T-cell (primary cell): ENCODE data around the gene PLD4. TPM values are rescaled to one million over a fixed set of nuclear protein-coding genes. Genes with fewer than 3 reads are reported as not detected.
A peak's percentile ranks its signal among the peaks of the same experiment; 100 is the strongest.

Source experiments
- ATAC-seq, 4 experiments: fragments of 200-7000 bp in 3 of 4; fragments of 150-1000 bp in 1 of 4; cut with Tn5 transposase; replicated peaks in 1 of 4; 1 replicate in 3 of 4; 2 replicates in 1 of 4; pipeline ENCODE4 v1.10.0; 2021; ENCODE audit warnings: moderate library complexity in 3 of 4, mild to moderate bottlenecking in 2 of 4, moderate number of reproducible peaks in 1 of 4
- CTCF ChIA-PET, 2 donors: fragments of 300-600 bp; sonication (Branson Sonifier 250); formaldehyde crosslinking; loops; one replicate each; lab custom pipeline; 2022; ENCODE audit warnings: antibody characterized with exemption in 2 of 2; lab: Charles Lee
- POLR2A ChIA-PET, 2 donors: fragments of 300-600 bp; sonication (Branson Sonifier 250); formaldehyde crosslinking; loops; one replicate each; lab custom pipeline; 2022; ENCODE audit warnings: antibody characterized with exemption in 2 of 2; lab: Charles Lee
- DNase-seq, 35 experiments: peaks; one replicate each; pipeline versions ENCODE4 v3.0.0 to v3.0.0-alpha.2; 2013 to 2023
- H3K27ac ChIP-seq: one replicate; pipeline ENCODE4 v1.5.1; 2013; ENCODE audit warnings: low read length
- H3K27me3 ChIP-seq, 2 experiments: replicated peaks in 1 of 2; 1 replicate in 1 of 2; 2 replicates in 1 of 2; pipeline versions ENCODE4 v1.6.1 to v1.7.0; 2013; ENCODE audit warnings: low read length in 1 of 2, mixed read lengths in 1 of 2; ENCODE audit not compliant: control insufficient read depth in 2 of 2, insufficient read depth in 2 of 2; ENCODE audit errors: extremely low read depth in 1 of 2
- H3K36me3 ChIP-seq, 2 donors: 1 replicate in 1 of 2; 2 replicates in 1 of 2; pipeline versions ENCODE4 v1.6.1 to v1.7.0; 2013; ENCODE audit warnings: low read length in 1 of 2; ENCODE audit not compliant: control insufficient read depth in 2 of 2, insufficient read depth in 1 of 2; ENCODE audit errors: extremely low read depth in 1 of 2
- H3K4me1 ChIP-seq, 2 experiments: 1 replicate in 1 of 2; 2 replicates in 1 of 2; pipeline versions ENCODE4 v1.6.1 to v1.7.0; 2013; ENCODE audit warnings: low read length in 2 of 2, mixed read lengths in 1 of 2; ENCODE audit not compliant: insufficient read depth in 2 of 2, control insufficient read depth in 1 of 2; ENCODE audit errors: extremely low read depth in 1 of 2
- H3K4me3 ChIP-seq, 2 donors: 1 replicate in 1 of 2; 2 replicates in 1 of 2; pipeline versions ENCODE4 v1.5.1 to v1.7.0; 2013; ENCODE audit warnings: mild to moderate bottlenecking in 2 of 2, low read length in 1 of 2, moderate library complexity in 1 of 2; ENCODE audit not compliant: control insufficient read depth in 1 of 2; ENCODE audit errors: extremely low read depth in 1 of 2
- H3K9me3 ChIP-seq: 2 replicates; pipeline ENCODE4 v1.7.0; 2013
- H3K27ac Mint-ChIP-seq, 2 donors: one replicate each; pipeline ENCODE4 v1.8.0; 2020 to 2021; ENCODE audit warnings: mild to moderate bottlenecking in 2 of 2, mixed read lengths in 2 of 2
- H3K27me3 Mint-ChIP-seq, 2 donors: one replicate each; pipeline ENCODE4 v1.8.0; 2021 to 2022; ENCODE audit warnings: mixed read lengths in 2 of 2
- H3K36me3 Mint-ChIP-seq: one replicate; pipeline ENCODE4 v1.8.0; 2021; ENCODE audit warnings: mixed read lengths
- H3K4me1 Mint-ChIP-seq, 3 donors: one replicate each; pipeline ENCODE4 v1.8.0; 2020 to 2022; ENCODE audit warnings: mixed read lengths in 3 of 3, mild to moderate bottlenecking in 1 of 3
- H3K4me3 Mint-ChIP-seq, 3 donors: one replicate each; pipeline ENCODE4 v1.8.0; 2020 to 2022; ENCODE audit warnings: mild to moderate bottlenecking in 3 of 3, mixed read lengths in 3 of 3, moderate library complexity in 3 of 3
- H3K9me3 Mint-ChIP-seq, 3 donors: one replicate each; pipeline ENCODE4 v1.8.0; 2020 to 2022; ENCODE audit warnings: mixed read lengths in 3 of 3
- WGBS: methylation state at CpG from one replicate; pipeline ENCODE4 v1.1.5; 2013; ENCODE audit warnings: missing lambda C conversion rate; ENCODE audit not compliant: insufficient coverage; 5-methylcytosine and 5-hydroxymethylcytosine counted together
- total RNA-seq, 35 experiments: library from RNA in 6 of 35; stranded (reverse) in 6 of 35; fragments of 120-200 nt in 1 of 35; gene quantifications; one replicate each; pipeline versions ENCODE4 v1.2.1 to v1.2.4 and lab custom pipeline; 2013 to 2026

PLD4 gene
- total RNA-seq, 5 donors from 2014 or later (not counting 1 experiment from before 2014, with no cell fraction given), result 0.65 to 4.9 (median 3.9) TPM

- 86% methylated on average over 13 of the region's 13 CpGs for WGBS
- H3K4me3 Mint-ChIP-seq, result no peak overlapping the region
- no peak for DNase-seq
- Histone ChIP-seq H3K9me3 (no peaks in the 10 kb centered on the region), H3K27ac (no peak overlapping the region), H3K4me3 (no peak overlapping the region), H3K36me3 (no peaks in the 10 kb centered on the region), H3K4me1 (peaks cover 0 to 30% of the 10 kb centered on the region in 2 experiments), H3K27me3 (peaks cover 0 to 72% of the 10 kb centered on the region in 2 experiments)
- no peaks in the 10 kb centered on the region for H3K36me3 Mint-ChIP-seq
- H3K9me3 Mint-ChIP-seq, result no peaks in the 10 kb centered on the region
- POLR2A ChIA-PET, result no interaction called here
- no peak for ATAC-seq
- peaks cover 10 to 16% (median 13%) of the 10 kb centered on the region in 3 donors for H3K4me1 Mint-ChIP-seq
- no peak overlapping the region for H3K27ac Mint-ChIP-seq
- CTCF ChIA-PET, result interaction anchor here (0.5 to 3.6 kb wide), 5 partner anchors 31 to 72 kb away, joined by 3 to 24 read pairs (median 6); partner anchors contain the start of gene CDCA4 (in 1 of the 2)
- peaks cover 17 to 23% of the 10 kb centered on the region in 2 donors for H3K27me3 Mint-ChIP-seq
Observed at GRCh38 chr14:104974146-104974541, 49.5 kb downstream of the PLD4 start.

DNA sequence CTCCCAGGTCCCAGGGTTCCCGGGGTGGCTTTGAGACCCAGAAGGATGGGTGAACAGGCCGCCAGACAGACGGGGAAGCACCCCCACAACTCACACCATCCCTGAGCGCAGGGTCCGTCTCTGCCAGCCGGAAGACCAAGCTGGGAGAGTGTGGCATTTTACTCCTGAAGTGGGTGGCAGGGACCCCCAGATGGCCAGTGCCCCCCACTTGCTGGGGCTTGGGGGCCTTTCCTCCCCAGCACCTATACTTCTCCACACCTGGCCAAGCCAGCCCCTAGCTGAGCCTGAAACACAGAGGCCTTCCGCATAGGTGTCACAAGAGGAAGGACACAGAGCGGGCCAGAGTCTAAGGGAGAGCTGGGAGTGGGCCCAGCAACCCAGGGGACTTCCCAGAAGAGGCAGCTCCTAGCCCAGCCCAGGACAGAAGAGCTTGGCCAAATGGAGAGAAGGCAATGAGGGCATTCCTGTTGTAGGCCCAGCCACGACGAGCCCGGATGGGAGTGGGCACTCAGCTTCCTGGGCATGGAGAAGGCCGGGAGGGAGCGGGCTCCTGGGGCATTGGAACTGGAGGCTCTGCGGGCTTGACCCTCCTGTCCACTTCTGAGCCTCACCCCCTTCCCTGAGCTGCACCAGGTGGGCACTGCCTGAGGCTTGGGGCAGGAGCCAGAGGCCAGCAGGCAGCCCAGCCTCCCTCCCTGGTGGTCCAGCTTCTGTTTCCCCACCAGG, 50.1 kb downstream of the PLD4 start:
- 91% methylated on average over 8 of the region's 14 CpGs for WGBS

DNA sequence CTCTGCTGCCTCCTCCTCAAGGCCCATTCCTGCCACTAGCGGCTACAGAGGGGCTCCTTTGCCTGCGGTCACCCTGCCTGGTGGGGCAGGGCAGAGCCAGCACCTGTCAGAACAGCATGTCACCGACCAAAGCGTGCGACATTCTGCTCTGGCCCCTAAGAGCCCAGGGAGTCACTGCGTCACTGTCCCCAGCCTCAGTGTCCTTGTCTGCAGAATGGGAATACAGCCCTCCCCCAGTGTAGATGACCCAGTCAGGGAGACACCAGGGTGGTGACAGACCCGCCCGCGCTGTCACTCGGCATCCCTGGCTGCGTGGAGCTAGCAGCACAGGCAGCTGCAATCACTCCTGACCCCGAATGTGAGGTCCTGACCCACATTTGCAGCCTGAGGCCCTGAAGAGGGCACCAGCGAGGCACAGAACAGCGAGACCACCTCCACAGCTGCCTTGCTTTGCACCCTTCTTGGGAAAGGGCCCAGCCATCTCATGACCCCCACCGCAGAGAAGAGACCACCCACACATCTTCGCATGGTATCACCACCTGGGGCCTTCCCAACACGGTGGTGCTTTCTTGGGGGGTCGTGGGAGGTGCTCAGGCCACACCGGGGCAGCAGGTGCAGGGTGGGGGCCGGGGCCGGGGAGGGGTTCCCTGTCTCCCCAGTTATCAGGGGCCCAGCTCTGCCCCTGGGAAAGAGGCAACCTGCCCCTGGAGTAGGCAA, 51.0 kb downstream of the PLD4 start:
- Mint-ChIP-seq H3K4me1 (peaks cover 10 to 16% (median 13%) of the 10 kb centered on the region in 3 donors), H3K36me3 (no peaks in the 10 kb centered on the region), H3K27ac (peak overlapping the region in 1 of 2 donors; percentile 89), H3K4me3 (peak overlapping the region in 1 of 3 donors; percentile 70), H3K9me3 (no peaks in the 10 kb centered on the region), H3K27me3 (peaks cover 14 to 20% of the 10 kb centered on the region in 2 donors)
- WGBS, result 43% methylated on average over 17 of the region's 21 CpGs
- peaks cover 0 to 66% of the 10 kb centered on the region in 2 experiments for H3K27me3 ChIP-seq
- peaks cover 0 to 30% of the 10 kb centered on the region in 2 experiments for H3K4me1 ChIP-seq
- no peak overlapping the region for H3K27ac ChIP-seq
- ChIA-PET CTCF (interaction anchor here (0.6 to 3.6 kb wide), 4 partner anchors 9 to 110 kb away, joined by 3 to 24 read pairs (median 6); no protein-coding TSS in a partner anchor), POLR2A (no interaction called here)
- DNase-seq (peak in 3 of 35 experiments; percentile 8 to 37 (median 19)), ATAC-seq (peak in 3 of 4 experiments; percentile 4 to 25 (median 15))
- H3K36me3 ChIP-seq, result no peaks in the 10 kb centered on the region
- no peak overlapping the region for H3K4me3 ChIP-seq
- H3K9me3 ChIP-seq, result no peaks in the 10 kb centered on the region

More for the DNA sequence above, 50.1 kb downstream of the PLD4 start:
- no peak for ATAC-seq
- no peak overlapping the region for H3K27ac ChIP-seq
- Mint-ChIP-seq H3K4me1 (peaks cover 10 to 16% (median 13%) of the 10 kb centered on the region in 3 donors), H3K9me3 (no peaks in the 10 kb centered on the region), H3K36me3 (no peaks in the 10 kb centered on the region), H3K27ac (no peak overlapping the region), H3K4me3 (no peak overlapping the region), H3K27me3 (peaks cover 14 to 20% of the 10 kb centered on the region in 2 donors)
- no peak for DNase-seq
- H3K4me3 ChIP-seq, result no peak overlapping the region
- H3K9me3 ChIP-seq, result no peaks in the 10 kb centered on the region
- CTCF ChIA-PET, result interaction anchor here (0.6 to 3.6 kb wide), 5 partner anchors 46 to 111 kb away, joined by 4 to 24 read pairs (median 6); partner anchors contain the start of gene CDCA4 (in 1 of the 2)
- H3K36me3 ChIP-seq, result no peaks in the 10 kb centered on the region
- peaks cover 0 to 30% of the 10 kb centered on the region in 2 experiments for H3K4me1 ChIP-seq
- peaks cover 0 to 72% of the 10 kb centered on the region in 2 experiments for H3K27me3 ChIP-seq
- POLR2A ChIA-PET, result no interaction called here

DNA sequence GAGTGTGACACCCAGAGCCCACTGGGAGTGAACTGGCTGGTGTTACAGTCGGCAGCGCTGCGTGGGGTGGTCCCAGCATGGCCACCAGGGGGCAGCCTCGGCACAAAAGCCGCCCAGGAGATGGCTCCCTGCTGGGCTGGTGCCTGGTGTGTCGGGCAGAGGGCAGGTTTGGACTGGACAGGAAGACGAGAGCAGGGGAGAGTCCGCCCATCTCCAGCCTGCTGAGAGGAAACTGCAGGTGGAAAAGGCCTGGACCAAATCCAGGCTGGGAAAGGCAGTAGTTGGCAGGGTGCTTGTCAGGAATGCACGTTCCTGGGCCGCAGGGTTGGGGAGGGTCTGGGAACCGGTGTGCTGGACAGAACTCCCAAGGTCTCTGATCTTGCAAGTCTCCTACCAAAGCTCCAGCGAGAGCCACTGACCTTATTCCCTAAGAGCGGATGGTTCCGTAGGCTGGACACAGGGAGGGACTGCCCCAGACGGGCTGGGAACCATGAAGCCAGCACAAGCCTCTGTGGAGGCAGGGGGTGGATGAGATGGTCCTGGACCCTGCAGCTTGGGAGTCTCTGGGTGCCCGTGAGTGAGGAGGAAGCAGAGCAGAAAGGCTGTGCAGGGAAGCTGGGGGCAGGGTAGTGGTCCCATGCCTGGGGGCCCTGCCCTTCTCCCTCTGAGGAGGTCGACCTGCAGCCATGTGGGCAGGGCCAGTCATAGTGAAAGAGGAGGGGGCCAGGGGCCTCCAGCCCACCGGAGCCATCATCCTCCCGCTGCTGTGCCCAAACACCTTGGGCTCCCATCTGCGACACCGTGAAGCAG, 51.7 kb downstream of the PLD4 start:
- H3K4me3 ChIP-seq, result no peak overlapping the region
- peak overlapping the region in 1 of 2 donors; percentile 89 for H3K27ac Mint-ChIP-seq
- ChIA-PET POLR2A (no interaction called here), CTCF (interaction anchor here (0.7 to 3.6 kb wide), 3 partner anchors 8 to 70 kb away, joined by 3 to 24 read pairs (median 9); no protein-coding TSS in a partner anchor)
- no peaks in the 10 kb centered on the region for H3K9me3 ChIP-seq
- H3K4me1 ChIP-seq, result peaks cover 0 to 30% of the 10 kb centered on the region in 2 experiments
- DNase-seq (peak; percentile 59 to 92 (median 82)), ATAC-seq (peak; percentile 72 to 80 (median 78))
- peaks cover 14 to 20% of the 10 kb centered on the region in 2 donors for H3K27me3 Mint-ChIP-seq
- H3K4me1 Mint-ChIP-seq, result peaks cover 10 to 16% (median 13%) of the 10 kb centered on the region in 3 donors
- peaks cover 0 to 62% of the 10 kb centered on the region in 2 experiments for H3K27me3 ChIP-seq
- H3K36me3 Mint-ChIP-seq, result no peaks in the 10 kb centered on the region
- no peaks in the 10 kb centered on the region for H3K9me3 Mint-ChIP-seq
- H3K36me3 ChIP-seq, result no peaks in the 10 kb centered on the region
- WGBS, result 46% methylated on average over 20 of the region's 21 CpGs
- H3K4me3 Mint-ChIP-seq, result peak overlapping the region; percentile 43 to 72 (median 70)
- no peak overlapping the region for H3K27ac ChIP-seq

DNA sequence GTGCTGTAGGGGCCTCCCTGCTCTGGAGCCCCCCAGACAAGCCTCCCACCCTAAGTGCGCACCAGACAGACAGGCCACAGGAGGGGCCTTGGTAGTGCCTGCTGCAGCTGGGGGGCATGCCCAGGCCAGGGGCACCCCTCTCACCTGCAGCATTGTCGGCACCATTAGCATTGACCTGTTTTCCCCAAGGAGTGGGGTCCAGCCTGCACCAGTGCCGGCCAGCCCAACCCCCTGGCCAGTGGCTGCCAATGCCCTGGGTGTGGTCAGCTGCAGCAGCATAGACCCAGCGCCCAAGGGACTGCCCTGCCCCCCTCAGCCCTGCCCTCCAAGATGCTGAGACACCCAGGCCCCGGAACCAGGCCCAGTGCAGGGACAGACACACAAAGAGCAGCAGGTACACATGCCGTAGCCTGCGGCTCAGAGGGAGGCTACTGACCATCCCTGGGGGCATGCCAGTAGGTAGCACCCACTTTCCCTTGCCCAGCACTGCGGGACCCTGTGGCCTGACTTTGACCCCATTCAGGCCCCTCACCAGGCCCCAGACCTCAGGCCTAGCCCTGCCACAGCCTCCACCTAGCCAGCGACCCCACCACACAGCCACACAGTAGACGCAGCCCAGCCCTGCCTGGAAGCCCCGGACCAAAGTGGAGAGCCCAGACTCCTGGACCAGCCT, 52.5 kb downstream of the PLD4 start:
- Histone ChIP-seq H3K9me3 (no peaks in the 10 kb centered on the region), H3K27ac (no peak overlapping the region), H3K4me1 (peaks cover 0 to 30% of the 10 kb centered on the region in 2 experiments), H3K4me3 (peak overlapping the region in 1 of 2 donors; percentile 68), H3K36me3 (no peaks in the 10 kb centered on the region), H3K27me3 (peaks cover 0 to 62% of the 10 kb centered on the region in 2 experiments)
- Mint-ChIP-seq H3K27ac (peak overlapping the region in 1 of 2 donors; percentile 15), H3K36me3 (no peaks in the 10 kb centered on the region), H3K4me3 (peak overlapping the region; percentile 72 to 78 (median 75)), H3K27me3 (peaks cover 14 to 20% of the 10 kb centered on the region in 2 donors), H3K9me3 (no peaks in the 10 kb centered on the region), H3K4me1 (peaks cover 10 to 16% (median 13%) of the 10 kb centered on the region in 3 donors)
- WGBS, result 85% methylated on average over 11 of the region's 11 CpGs
- DNase-seq (no peak), ATAC-seq (no peak)
- ChIA-PET CTCF (interaction anchor here in 1 of 2 donors (3.6 kb wide), 1 partner anchor 68 kb away, joined by 24 read pairs; no protein-coding TSS in a partner anchor), POLR2A (no interaction called here)
